Islet of Langerhans (tissue), 1 donor: ENCODE results near the gene IBTK.
A peak's percentile ranks its signal among the peaks of the same experiment; 100 is the strongest.
"Not testable (repeated sequence)": the region's sequence is repeated elsewhere in the genome, so short reads cannot be mapped to it uniquely, and the experiment has no call there.

Source experiments
- FAIRE-seq: peaks from one replicate; lab custom pipeline; 2011; peaks lifted over from hg19 to GRCh38; lab: Jason Lieb, UNC

The IBTK gene

DNA sequence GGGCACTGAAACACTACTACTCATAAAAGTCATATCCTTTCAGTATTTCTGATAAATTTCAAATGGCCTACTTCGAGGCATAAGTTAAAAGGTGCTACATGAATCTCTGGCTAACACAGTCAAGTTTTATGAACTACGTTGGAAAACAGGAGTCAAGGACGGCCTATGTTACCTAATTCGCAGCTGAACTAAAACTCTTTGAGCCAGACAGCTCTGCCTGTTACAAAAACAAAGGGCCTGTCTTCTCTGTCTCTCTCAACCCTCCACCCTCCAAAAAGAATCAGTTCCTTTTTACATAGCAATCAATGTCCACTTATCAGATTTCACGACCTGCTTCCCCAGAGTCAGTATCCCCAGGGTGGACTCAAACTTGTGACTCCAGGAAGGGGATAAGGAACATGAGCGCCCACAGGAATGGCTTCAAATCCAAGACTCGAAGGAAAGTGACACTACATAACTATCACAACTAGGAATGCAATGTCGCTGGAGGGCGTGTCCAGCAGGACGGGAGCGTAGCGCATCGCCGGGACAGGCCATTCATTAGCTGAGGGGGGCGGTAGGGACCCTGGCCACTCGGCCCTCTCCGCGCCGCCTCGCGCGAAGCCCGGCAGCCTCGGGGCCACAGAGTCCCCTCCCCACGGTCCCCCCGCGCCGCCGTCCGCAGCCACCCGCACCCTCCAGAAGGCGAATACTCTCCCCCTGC, 591 bp downstream of the IBTK start:
- FAIRE-seq, result no peak

DNA sequence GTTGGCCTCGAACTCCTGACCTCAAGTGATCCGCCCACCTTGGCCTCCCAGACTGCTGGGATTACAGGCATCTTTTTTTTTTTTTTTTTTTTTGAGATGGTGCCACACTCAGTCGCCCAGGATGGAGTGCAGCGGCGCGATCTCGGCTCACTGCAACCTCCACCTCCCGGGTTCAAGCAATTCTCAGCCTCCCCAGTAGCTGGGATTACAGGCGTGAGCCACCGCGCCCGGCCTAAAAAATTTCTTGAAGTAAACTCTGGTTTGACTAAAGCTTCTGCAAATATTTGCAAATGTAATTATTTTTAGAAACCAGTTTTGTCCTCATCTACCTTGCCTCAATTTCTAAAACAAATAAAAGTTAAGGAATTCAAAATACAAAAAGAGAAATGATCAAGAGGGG, 1.2 kb downstream of the IBTK start:
- FAIRE-seq, result no peak

DNA sequence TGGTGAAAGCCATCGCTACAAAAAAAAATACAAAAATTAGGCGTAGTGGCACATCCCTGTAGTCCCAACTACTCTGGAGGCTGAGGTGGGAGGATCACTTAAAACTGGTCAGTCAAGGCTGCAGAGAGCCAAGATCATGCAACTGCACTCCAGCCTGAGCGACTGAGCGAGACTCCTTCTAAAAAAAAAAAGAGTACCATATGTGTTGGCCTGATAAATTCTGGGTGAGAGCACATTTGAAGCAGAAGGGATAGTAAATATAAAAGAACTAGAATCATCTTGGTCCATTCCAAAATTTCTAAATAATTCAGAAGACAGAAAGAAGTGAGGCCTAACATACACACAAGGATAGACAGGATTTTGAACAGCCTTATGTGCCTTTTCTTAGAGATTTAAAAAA, 2.2 kb downstream of the IBTK start:
- no peak for FAIRE-seq

DNA sequence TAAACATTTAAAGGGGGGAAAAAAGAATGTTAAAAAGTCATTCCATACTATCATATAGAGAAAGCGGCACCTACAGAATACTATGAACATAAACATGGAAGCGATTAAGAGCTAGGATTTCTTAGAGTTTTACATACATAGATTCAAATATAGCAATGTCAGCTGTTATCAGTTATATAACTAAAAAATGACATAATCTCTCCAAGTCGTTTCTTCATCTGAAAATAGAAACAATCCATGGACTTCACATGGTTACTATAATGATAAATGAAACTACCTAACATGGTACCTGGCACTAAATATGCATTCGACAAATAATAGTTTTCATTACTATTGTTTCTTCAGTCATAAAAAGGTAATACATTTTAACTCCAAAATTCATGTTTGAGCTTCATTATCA, 3.7 kb downstream of the IBTK start:
- no peak for FAIRE-seq

DNA sequence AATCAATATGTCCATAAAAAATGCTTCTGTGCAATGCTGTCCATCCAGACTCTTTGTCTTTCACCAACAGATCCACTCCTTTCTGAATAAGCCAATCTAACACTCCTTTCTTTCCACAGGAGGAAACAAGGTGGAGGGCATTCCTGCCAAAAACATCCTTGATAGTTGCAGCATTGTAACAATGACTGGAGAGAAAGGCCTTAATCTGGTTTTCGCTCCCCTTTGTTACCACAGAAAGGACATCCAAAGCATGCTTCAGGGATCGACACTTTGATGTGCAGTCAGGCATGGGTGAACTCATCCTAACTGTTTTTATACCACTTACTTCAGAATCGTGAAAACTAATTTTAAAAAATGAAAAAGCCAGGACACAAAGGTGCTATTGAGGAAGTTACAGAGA, 7.4 kb downstream of the IBTK start:
- FAIRE-seq, result no peak

DNA sequence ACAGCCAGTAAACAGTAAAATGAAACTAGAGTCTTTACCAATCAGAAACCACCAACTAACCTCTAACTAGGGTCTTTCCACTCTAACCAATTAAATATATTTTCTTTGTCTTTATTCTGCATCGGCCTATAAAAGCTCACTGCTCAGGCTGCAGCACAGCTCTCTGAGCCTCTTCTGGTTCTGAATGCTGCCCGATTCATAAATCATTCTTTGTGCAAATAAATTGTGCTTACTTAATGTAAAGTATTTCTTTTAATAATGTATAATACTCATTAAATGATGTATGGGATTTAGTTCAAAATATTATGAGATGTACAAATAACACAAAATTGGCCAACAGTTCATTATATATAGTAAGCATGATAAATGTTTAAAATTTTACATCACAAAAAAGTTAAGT, 7.9 kb downstream of the IBTK start:
- FAIRE-seq, result no peak

DNA sequence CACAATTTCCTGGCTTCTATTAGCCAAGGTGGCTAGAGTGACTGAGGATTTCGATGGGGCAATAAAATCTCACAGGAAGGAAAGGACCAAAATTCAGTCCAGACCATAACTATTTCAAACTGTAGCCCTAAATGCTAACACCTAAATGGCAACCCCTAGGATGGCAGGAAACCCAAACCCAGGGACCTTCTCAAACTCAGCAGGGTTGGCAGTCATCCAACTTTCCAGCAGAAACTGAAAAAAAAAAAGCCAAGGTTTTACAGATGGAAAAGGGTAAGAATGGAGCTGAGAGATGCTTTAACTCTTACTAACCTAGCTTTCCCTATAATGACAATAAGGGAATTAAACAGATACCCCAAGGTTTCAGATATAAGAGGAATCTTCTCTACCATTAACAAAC, 10.5 kb downstream of the IBTK start:
- no peak for FAIRE-seq

DNA sequence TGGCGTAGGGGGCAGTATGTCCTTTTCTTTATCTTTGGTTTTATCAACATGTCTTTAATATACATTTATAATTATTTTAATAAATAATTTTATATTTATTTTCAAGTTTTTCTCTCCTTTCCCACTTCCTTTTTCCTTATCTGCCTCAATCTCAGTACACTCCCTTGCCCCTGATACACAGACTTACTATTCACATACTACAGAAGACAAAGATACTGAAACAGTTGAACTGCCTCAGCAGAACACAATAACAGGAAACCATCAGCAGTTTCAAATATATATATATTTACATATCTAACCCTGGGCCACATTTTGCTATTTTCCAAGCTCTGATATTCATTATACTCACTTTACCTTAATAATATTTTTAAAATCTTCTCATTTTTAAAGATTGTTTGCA, 19.8 kb downstream of the IBTK start:
- FAIRE-seq, result no peak

DNA sequence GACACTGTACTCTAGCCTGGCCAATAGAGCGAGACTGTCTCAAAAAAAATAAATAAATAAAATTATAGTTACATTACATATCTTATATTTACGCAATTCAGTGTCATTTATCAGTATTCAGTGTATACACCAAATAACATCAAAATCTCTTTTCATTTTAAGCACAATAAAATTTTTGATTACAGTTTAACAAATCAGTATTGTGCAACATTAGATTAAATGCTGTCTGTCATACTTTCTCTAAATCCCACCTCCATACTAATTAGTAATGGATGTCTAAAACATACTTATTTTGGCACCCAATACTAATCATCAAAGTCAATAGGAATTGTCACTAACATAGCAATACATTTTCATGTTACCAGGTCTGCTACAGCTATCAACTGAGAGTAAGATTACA, 27.4 kb downstream of the IBTK start:
- FAIRE-seq, result peak; percentile 55

DNA sequence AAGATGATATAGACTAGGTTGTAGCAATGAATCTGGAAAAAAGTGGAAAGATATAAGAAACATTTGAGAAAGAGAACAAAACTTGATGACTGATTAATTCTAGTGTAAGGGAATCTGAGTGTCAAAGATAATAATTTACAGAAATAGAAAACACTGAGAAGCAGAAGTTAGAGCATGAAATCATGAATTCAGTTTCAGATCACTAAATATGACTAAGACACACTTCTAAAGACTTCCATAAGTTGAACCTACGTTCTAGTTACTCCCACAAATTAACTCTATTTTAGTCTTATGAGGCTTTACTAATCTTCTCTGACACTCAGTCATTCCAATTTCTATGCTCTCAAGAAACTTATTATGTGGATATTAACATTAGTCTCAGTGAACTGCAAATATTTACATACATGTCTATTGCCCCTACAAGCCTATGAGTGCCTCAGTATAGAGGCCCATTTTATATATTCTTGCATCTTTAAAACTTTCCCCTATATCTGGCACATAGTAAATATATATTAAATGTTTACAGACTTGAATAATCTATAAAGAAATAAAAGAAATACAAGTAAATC, 30.4 kb downstream of the IBTK start:
- FAIRE-seq, result no peak

DNA sequence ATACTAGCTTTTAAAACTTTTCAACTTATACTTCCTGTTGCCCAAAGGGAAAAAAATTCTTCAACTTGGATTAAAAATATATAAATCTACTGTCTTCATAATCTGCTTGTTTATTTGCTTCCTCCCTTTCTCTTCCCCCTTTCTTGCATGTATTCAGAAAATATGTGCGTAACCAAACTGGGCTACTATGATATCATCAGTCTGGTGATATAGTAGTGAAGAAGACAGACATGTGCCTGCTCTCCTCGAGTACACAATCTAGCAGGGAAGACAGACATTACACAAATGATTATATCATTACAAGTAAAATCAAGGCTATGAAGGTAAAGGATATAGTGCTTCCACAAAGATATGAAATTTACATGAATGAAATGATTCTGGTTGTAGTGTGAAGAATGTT, 31.0 kb downstream of the IBTK start:
- FAIRE-seq, result no peak

DNA sequence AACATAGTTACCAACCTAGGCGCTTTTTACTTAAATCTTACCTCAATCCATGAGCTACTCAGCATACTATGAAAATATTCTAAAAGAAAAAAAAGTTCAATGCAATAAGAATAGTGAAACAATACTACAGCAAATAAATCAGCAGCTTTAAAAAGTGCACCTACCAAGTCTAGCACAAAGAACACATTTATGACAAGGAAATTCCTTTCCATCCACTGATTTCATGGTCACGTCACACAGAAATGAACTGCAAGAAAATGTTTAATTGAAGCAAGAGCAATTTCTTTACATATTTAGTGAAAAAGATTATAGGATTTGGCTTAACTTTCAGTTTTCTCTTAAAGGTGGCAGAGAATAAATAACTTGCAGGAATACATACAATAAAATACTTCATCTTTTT, 36.2 kb downstream of the IBTK start:
- no peak for FAIRE-seq

DNA sequence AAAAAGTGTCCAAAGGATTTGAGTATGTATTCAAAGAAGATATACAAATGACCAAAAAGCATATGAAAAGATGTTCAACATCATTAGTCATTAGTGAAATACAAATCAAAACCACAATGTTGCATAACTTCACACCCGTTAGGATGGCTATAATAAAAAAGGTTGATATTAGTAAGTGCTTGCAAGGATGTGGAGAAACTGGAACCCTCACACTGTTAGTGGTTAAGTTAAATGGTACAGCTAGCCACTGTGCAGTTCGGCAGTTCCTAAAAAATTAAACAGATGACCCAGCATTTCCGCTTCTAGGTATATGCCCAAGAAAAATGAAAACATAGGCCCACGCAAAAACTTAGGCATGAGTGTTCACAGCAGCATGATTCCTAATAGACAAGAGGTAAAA, 38.6 kb downstream of the IBTK start:
- no peak for FAIRE-seq

DNA sequence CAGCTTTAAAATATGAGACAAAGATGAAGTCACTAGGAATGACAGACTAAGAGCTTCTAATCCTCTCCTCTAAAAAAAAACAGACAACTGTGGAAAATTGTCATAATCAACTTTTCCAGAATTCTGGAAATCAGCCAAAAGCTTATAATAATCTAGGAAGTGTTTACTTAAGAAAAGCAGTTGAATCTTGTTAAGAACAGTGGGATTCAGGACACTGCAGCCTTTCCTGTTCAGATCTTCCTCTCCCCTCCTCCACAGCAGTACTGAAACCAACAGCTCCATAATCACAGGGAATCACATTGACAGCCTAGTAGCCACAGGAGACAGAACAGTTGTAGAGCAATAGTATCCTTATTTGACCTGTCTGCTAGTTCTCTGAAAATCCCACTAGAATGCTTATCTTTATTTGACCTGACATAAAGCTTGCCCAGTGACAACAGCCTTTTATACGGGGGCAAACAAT, 41.6 kb downstream of the IBTK start:
- no peak for FAIRE-seq

DNA sequence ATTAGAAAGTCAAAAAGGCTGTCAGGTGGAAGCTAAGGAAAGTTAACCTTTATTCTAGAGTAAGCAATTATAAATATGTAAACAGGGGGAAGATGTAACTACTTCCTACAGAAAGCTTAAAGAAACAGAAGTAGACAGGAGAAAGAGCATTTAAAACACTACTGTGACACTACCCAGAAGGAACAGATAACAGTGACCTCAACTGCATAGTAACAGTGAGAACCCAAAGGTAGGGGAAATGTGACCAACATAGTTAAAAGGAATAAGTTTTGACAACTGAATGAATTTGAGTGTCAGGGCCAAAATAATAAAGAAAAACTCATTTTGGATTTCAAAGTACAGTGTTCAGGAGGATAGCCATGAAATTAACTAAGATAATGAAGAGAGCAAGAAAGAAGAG, 43.5 kb downstream of the IBTK start:
- FAIRE-seq, result no peak

DNA sequence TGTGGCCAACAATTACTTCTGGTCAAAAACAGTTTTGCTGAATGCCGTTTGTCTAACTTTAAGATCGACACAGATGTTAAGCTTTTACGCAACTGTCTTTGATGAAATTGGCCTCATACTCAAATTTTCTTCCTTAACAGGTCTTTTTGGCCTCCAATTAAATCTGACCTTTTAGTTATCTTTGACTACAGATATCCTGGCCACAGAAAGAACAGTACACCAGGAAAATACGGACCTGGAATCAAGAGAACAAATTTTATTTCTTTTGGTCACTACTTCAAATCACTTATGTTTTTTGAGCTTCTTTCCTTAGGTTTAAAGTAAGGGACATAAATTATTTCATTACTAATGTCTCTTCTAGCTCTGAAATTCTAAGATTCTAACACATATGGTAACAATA, 49.8 kb downstream of the IBTK start:
- FAIRE-seq, result no peak

DNA sequence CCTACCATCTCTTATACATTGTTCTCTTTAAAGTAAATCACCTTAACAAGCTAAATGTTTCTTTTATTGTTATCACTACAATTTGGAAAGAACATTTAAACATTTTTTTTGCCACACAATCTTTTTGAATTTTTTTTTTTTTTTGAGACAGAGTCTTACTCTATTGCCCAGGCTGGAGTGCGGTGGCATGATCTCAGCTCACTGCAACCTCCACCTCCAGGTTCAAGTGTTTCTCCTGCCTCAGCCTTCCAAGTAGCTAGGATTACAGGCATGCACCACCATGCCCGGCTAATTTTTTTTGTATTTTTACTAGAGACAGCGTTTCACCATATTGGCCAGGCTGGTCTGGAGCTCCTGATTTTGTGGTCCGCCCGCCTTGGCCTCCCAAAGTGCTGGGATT, 50.3 kb downstream of the IBTK start:
- not testable (repeated sequence) for FAIRE-seq

DNA sequence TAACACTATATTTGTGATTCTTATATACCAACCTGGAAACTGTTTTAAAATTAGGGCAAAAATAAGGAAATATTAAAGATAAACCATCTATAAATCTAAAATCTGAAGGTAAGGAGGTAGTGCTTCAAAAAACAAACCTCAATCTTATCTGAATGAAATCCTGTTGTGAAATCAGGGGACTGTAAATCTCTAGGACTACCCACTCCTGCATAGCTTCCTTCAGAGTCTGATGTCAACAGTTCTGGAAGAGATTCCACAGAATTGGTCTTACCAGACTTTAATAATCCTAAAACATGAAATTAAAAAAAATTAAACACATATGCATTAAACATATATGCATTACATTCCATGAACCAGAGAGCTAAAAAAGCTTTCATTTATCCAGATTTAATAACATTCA, 51.4 kb downstream of the IBTK start:
- no peak for FAIRE-seq

DNA sequence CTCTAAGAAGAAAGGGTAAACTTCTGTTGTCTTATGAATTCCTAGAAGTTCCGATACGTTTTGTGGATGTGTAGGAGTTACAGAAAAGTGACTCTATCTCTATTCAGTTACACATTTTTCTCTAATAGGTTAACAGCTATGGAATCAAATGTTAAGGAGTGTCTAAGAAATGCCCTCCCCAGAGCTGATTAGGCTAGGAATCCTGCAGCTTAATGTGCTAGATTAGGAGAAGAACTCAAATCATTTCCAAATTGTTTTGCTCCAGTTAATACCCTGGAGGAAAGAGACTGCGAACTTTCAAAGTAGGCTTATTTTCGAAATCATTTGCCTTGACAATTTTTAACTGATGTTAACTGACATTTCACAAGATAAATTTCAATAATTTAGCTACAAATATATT, 51.9 kb downstream of the IBTK start:
- no peak for FAIRE-seq

DNA sequence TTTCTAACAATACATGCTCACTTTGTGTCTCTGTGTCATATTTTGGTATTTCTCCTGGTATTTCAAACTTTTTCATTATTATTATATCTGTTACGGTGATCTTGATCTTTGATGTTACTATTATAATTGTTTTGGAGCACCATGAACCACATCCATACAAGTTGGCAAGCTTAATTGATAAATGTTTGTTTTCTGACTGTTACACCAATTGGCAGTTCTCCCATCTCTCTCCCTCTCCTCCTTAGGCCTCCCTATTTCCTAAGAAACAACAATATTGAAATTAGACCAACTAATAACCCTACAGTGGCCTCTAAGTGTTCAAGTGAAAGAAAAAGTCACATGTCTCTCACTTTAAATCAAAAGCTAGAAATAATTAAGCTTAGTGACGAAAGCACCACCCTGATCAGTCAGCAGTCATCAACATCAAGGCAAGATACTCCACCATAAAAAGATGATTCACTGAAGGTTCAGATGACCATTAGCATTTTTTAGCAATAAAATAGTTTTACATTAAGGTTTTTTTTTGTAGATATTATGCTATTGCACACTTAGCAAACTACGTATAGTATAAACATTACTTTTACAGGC, 61.5 kb downstream of the IBTK start:
- no peak for FAIRE-seq

DNA sequence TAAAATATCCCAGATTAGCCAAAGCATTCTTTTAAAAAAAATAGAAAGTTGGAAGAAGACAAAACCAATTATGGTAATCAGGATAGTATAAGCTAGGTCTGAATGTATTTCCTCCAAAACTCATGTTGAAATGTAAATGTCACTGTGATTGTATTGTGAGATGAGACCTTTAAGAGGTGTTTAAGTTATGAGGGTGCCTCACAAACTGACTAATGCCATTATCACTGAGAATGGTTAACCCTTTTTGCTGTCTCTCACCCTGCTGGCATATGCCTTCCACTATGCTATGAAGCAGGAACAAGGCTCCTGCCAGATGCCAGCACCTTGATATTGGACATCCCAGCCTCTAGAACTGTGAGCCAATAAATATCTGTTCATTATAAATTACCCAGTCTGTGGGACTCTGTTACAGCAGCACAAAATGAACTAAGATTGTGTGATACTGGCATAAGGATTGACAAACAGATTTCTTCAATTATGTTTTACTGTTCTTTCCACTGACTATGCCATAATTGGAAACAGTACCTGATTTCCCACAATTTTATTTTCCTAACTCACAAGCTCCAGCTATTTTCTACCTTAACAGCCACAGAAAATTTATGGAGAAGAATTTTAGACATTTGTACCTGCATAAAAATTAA, 63.8 kb downstream of the IBTK start:
- no peak for FAIRE-seq

DNA sequence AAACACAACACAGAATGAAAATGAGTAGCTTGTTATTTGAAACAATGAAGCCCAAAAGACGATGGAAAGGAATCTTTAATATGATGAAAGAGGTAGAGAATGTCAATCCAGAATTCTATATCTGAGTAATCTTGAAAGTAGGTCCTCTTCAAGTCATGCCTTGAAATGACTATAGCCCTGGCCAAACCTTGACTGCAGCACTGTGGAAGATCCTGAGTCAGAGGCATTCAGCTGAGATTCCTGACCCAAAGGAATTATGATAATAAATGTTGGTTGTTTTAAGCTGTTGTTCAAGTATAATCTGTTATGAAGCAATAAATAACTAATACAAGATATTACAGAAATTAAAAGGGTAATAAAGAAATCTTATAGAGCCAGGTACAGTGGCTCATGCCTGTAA, 64.8 kb downstream of the IBTK start:
- FAIRE-seq, result no peak

DNA sequence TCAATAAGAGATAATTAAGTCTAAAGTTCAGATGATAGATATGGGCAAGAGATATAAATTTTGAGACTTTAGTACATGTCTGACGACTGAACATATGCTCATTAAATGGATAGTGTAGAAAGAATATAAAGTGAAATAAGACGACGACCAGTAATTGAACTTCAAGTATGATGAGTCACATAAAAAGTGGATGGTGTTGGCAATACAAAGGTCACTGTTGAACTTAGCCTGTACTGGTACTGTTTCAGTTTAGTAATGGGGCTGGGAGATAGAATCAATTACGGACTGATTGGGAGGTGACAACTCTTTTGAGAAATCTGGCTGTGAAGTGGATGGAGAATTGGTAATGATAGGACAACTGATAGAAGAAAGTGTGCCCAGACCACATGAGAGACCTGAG, 68.1 kb downstream of the IBTK start:
- FAIRE-seq, result no peak

DNA sequence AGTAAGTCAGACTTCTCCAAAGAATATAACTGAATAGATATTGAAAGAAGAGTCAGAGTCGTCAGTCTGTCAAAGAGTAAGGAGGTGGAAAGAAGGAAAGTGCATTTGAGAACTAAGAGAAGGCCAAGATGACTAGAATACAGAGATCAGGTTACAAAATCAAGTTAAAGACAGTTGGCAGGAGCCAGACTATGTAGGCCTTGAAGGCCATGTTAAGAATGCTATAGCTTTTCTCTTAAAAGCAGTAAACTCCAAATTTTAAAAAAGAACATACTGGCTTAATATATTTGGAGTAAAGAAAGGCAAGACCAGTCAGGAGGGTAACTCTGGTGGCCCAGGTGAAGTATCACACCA, 68.8 kb downstream of the IBTK start:
- FAIRE-seq, result no peak
